GM18870 (cell line): ENCODE data around the gene FAM20C.

Experiments used
- ATAC-seq: cut with Tn5 transposase; IDR thresholded peaks from one replicate; pipeline ENCODE4 v1.9.1; 2021; ENCODE audit warnings: moderate library complexity; ENCODE audit not compliant: unreplicated experiment

Gene FAM20C

DNA sequence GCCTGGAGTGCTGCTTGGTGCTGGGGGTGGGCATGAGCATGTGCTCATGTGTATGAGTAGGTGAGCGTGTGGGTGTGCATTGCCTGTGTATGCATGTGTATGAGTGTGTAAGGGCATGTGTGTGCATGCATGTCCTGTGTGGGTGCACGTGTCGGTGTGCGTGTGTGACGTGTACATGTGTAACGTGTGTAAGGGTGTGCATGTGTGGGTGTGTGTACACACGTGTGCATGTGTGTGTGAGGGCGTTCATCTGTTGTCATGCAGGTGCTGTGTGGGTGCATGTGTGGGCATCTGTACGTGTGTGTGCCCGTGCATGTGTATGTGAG is 30.3 kb downstream of the FAM20C start:
- no peak for ATAC-seq

DNA sequence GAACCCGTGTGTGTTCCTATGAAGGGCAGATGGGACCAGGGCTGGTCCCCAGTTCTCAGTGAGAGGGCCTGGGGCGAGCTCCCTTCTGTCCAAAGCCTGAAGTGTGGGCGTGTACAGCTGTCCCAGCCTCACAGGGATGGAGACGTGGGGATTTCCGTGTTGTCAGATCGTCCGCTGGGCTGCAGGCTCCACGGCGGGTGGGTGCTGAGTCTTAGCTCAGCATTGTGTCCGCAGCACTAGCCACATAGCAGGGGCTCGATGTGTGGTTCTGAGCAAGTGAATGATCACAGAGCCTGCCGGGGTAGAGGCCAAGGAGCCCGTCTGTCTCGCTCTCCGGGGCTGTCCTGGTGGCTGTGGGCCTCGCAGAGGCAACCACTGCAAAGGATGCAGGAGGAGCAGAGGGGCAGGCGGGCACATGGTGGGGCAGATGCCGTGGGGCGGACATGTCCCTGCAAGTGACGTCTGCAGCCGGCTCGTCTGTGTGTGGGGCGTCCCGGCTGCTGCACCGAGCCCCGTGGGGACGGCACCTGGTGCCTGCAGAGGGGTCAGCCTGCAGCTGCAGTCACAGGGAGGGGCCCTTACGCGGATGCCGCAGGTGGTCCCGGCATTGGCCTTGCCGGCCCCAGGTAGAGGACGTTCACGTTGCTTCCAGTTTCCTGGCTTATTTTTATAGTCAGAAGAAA is 30.9 kb downstream of the FAM20C start:
- ATAC-seq = no peak

DNA sequence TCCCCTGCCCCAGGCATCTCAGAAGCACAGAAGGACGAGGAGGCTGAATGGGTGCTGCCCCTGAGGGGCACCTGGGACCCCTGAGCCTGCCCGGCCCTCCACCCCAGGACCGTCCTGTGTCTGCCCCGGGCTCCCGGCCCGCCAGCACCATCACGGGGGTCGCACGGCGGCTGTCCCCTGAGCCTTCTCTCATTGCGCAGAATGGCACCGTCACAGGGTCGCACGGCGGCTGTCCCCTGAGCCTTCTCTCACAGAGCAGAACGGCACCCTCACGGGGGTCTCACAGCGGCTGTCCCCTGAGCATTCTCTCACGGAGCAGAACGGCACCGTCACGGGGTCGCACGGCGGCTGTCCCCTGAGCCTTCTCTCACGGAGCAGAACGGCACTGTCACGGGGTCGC is 31.5 kb downstream of the FAM20C start:
- ATAC-seq = no peak

DNA sequence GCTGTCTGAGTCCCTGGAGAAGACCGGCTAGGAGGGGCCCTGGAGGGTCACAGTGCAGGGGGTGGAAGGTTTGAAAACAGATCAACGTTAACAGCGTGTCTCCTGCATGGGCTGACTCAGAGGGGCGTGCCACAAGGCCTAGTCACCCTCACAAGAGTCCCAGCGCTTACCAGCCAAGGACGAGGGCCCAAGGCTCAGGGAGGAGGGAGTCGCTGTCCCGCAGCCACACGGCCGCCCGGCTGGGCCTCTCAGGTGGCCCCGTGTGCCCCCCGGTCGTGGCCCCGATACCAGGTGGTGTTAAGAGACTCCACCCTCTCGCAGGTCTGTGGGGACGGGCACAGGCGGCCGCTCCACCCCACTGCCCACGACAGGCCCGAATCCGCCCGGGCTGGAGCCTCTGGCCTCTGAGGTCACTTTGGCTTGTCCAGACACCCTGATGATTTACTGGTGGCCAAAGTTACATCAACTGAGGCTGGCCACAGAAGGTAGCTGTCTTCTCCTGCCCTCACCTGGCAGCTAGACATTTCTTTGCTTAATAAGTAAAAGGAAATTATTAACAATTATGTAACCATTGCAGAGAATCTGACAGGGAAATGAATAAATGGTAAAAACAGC is 34.0 kb downstream of the FAM20C start:
- no peak for ATAC-seq

DNA sequence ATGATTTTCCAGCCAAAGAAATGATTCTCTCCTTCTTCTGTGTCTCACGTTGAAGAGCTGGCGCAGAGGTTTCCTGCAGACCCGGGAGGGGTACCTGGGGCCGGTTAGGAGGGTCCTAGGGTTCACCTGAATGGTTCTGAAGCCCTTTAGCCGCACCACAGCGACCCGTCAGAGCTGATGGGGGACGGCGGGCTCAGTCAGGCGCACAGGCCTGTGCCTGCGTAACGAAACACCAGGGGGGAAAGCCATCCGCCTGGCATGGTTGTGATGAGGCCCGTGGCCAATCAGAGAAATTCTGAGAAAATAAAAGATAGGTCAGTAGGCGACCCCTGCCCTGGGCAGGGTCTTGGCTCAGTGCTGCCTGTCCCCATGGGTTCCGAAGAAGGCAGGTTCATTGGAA is 35.6 kb downstream of the FAM20C start:
- ATAC-seq = no peak

DNA sequence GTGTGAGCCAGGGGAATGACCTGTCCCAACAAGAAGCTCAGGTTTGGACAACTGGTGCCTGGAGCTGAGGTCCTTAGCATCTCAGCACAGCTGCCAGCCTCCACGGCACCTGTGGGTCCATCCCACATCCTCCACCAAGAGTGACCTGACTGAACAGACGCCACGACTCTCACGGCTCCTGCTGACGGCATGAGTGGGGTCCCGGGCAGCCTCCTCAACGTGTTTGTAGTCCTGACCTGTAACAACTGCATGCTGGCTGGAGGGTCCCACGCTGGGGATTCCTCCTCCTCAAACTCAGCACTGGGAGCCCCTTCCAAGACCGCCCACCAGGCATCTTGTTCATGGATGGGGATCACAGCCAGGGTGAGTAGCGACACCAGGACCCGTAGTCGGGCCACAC is 36.2 kb downstream of the FAM20C start:
- no peak for ATAC-seq

DNA sequence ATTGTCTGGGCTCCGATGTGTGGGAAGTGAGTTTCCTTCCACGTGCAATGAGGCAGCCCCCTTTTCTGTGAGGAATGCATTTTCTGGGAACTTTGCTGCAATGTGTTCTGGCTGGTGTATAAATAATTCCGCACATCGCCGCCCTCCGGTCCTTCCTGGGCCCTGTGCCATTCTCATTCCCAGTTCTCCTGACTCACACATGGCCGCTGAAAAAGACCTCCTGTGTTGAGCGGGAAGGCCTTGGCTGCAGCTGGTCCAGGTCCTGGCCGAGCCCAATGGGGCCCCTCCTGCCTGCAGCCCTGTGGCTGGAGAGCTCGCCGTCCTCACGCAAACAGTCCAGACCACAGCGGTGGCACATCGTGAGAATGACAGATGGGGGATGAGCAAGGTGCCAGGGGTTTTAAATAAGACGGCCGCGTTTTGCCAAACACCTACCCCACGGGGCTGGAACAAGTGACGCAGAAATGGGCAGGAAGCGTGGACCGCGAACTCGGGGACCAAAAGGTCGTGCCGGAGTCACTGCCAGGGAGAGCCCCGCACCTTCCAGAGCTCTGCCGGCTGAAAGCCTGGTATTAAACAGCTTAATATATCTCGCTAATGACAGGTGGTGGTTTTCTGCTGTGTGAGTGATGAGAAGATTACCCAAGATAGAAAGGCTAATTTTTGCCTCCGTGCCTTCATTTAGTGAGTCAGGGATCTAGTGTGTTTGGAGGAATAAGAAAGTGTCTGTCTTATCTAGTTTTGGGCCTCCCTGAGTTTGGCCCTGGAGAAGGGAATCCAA is 37.0 kb downstream of the FAM20C start:
- no peak for ATAC-seq

DNA sequence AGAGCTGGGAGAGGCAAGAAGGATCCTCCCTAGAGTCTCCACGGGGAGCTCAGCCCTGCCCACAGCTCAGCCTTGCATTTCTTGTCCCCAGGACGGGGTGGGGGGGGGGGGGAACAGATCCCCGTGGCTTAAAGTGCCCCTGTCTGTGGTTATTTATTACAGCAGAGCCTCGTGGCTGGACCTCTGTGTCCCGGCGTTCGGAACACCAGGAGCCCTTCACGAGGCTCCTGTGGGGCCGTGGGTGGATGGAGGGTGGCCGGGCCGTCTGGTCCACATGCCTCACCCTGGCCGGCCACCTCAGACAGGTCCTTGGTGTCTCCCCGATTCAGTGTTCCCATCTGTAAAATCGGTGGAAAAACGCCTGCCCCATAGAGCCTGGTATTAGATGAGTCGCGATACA is 37.9 kb downstream of the FAM20C start:
- ATAC-seq = no peak

DNA sequence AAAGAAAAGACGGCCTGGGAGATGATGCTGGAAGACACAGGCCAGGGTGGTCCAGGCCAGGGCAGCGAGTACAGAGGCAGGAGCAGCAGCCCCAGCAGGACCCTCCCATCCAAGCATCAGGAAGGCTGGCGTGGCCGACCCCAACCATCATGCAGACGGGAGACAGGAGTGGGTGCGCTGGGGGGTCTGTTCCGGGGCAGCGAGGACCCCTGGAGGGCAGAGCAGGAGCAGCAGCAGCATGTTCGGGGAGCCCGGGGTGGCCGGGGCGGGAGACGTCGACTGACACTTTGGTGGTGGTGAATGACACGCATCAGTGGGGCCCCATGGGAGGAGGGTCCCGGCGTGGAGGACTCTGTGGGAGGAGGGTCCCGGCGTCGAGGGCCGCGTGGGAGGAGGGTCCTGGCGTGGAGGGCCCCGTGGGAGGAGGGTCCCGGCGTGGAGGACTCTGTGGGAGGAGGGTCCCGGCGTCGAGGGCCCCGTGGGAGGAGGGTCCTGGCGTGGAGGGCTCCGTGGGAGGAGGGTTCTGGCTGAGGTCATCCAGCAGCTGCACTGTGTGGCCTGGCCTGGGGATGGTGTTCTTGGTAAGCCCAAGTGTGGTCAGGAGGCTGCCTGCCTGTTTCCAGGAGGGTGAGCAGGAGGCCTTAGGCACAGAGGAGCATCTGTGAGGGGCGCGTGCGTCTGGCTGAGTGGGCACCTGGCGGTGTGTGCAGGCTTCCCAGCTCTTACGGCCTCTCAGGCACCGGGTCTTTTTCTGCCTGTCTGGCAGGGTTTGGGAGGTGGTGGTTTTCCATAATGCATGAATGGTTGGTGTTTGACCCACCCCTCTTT is 38.9 kb downstream of the FAM20C start:
- no peak for ATAC-seq

DNA sequence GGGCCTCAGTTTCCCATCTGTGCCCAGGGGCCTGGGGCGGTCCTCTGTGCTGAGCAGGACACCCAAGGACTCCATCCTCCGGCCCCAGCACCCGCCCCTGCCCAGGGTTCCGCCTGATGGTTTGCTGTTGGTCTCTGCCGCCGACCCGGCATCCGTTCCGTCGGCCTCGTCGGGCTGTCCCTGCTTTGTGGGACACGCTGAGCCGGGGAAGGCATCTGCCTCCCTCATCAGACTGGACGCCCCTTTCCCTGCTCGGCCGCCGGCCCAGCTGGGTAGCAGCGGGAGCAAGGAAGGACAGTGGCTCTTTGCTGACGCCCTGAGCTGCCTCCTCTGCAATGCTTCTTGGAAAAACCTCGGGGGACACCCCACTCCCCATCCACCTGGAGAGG is 39.5 kb downstream of the FAM20C start:
- ATAC-seq = no peak

DNA sequence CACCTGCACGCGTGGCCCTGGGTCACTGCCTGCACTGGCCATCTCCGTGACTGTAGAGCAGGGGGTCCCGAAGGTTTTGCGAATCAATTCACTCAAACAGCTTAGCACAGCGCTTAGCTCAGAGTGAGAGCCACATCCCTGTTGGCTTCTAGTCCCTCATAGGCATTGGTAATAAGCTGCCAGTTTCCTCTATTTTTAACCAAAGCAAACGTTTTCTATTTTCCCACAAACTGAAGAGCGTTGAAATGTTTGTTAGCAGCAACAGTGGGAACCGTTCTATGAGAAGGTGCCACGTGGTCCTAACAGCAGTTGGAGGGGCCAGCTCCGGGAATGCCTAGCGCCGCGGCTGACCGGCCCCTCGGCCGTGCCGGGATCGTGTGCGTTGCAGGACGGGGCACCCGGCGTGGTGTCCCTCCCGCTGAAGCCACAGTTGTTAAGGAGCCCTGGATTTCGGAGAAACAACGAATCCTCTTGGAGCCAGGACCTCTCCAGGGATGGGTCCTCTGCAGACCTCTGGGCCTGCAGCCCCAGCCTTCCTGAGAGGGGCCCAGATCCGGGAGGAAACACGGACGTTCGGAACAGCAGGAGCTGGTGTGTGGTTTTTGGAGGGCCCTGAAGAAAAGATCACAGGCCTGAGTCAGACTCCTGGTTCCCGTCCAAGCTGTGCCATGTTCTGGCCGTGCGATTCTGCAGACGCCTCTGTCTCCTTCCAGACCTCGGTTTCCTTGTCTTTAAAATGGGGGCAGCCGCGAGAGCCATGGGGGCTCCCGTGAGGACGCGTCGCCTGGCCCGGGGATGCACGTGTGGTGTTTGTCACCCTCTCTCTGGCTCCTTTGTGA is 40.3 kb downstream of the FAM20C start:
- ATAC-seq = no peak

DNA sequence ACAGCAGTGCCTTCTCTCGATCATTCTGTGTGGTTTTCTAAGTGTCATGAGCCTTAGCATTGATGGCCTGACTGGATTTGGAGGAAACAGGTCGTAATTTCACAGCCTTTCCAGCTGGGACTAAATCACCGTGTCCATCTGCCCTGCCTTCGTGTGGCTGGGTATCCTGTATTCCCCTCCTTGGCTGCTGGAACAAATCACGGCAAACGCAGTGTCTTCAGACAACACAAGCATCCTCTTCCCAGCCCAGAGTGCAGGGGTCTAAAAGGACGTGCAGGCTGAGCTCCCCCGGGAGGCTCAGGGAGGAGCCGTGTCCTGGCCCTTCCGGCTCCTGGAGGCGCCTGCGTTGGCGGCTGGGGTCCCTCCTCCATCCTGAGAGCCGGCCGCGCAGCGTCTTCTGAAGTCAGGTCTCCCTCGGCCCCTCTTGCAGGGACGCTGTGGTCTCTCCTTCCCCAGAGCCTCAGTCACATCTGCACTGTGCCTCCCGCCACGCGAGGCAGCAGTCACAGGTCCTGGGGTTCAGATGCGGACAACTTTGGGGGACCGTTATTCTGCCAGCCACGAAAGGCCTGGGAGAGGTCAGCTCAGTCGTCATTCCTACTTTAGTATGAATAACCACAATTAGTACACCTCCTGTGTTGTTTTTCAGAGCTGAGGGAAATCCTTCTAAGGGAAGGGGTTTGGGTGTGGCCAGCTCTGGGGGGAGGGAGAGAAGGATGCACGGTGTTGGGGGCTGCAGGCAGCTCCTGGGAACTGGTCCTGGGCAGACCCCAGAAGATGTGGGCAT is 41.1 kb downstream of the FAM20C start:
- ATAC-seq = no peak

DNA sequence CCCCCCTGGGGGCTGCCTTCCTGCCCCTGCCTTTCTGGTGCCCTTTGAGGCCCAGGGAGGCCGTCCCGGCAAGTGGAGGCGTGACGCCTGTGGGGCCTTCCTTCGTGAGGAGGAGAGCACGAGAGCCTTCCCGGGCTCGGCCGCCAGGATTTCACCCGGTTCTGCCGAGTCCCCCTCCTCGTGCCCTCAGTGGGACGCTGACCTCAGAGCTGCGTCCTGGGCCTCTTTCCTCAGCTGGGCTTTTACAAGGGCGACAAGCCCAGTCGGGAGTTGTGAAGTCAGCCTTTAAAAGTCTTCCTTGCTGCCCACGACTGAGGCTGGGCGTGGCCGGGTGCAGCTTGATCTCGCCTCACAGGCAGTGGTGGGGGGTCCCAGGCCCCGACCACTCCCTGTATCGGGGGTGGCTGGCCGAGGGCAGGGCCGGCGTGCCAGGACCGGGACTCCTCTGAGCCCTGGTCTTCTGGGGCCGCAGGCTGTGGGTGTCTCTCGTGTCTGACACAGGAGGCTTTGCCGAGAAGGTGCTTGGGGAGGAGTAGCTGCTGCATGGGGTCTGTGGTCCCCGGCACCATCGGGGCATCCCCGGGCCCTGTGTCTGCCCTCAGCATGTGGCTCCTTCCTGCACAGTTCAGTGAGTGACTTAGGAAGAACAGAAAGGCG is 41.8 kb downstream of the FAM20C start:
- ATAC-seq = no peak

DNA sequence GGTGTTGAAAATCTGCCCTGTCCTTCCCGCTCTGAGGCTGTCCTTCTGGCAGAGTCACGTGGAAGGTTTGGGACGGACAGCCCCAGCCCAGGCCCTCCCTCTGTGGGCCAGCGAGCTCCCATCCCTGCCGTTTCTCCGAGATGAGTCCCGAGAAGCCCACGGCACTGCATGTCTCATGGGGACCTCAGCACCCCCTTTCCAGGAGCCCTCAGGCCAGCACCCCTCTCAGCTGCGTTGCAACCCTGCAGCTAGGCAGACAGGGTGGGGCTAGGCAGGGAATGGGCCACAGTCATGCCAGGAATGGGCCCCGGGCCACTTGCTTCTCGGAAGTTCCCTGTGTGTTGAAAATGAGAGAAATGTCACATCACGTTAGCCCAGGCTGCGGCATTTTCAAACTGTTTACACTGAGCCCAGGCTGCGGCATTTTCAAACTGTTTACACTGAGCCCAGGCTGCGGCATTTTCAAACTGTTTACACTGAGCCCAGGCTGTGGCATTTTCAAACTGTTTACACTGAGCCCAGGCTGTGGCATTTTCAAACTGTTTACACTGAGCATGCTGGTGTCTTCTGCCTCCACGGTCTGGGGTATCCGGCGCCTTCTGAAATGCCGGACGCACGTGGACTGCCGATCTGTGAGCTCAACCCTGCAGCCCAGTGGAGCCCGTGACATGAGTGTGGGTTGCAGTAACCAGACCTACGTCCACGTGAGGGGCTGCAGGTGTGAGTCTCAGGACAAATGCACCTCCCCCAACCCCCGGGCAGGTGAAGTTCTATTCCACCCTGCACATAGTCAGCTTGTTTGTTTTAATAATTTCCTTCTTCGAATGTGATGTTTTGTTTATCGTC is 42.6 kb downstream of the FAM20C start:
- no peak for ATAC-seq

DNA sequence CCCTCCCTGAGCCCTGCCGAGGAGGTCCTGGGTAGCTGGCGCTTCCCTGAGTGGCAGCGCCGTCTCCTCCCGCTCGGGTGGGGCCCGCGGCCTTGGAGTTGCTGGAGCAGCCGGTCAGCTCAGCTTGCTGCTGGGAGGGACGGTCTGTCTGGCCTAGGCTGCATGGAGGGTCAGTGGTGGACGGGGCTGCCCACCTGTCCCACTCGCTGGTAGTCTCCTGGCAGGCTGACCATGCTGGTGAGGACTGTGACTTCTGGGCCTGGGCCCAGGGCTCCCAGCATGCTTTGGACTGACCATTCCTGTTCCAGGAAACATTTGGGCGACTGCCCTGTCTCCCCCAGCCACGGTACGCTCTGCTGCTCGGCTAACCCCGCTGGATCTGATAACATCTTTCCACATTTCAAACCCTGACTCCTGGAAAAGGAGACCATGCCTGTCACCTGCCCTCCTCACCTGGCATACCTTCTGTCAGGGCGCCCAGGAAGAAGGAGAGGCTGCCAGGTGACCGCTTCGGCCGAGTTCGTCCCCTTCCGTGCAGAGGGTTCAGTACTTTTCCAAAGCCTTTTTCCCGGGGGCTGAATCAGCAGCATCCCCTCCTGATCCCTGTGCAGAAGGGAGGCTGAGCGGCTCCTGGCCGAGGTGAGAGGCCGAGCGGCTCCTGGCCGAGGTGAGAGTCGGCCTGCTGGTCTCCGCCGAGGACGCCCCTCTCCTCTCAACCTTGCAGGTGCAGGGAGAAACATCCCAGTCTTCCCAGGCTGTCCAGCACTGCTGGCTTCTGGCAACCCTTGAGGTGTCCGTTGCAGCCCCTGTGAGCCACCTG is 43.4 kb downstream of the FAM20C start:
- no peak for ATAC-seq

DNA sequence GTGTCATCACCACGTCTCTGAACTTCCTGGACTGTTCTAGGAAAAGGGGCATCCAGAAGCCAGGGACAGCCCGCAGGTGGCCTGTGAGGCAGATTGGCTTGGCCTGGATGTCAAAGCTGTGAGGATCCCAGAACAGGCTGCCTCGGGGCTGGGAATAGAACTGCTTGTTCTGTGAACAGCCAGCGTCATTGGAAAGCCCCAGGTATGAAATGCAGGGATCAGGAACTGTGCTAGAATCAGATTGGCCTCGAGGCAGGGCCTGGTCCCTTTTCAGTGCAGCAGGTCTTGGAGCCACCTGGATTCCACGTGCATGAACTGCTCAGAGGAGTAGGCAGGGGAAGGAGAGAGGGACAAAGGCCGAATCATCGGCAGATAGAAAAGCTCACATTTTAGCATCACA is 44.6 kb downstream of the FAM20C start:
- ATAC-seq = no peak

DNA sequence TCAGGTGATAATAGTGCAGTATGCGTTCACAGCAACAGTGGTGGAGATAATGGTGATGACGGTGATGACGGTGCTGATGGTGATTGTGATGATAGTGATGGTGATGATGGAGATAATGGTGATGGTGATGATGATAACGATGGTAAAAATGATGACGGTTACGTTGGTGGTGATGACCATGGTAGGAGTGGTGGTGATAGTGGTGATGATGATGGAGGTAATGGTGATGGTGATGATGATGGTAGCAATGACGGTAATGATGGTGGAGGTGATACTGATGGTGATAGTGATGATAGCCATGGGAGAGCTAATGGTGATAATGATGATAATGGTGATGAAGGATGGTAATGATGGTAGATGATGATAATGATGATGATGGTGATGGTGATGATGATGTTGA is 45.0 kb downstream of the FAM20C start:
- ATAC-seq = no peak
